GM23338 (cell line): Measurements from ENCODE around the gene FHIT. TPM values are rescaled to one million over a fixed set of nuclear protein-coding genes. Genes with fewer than 3 reads are reported as not detected.

Source experiments
- ATAC-seq: fragments of 200-7000 bp; cut with Tn5 transposase; 3 replicates; pipeline ENCODE4 v1.9.1; 2020
- DNase-seq: peaks from one replicate; pipeline ENCODE4 v3.0.0-alpha.2; 2015; ENCODE audit warnings: low spot score
- H2AFZ ChIP-seq: fragments of 200-600 bp; sonication (generic); 2 replicates; pipeline ENCODE4 v1.8.0; 2016; ENCODE audit warnings: antibody characterized with exemption, mild to moderate bottlenecking, moderate library complexity
- H3F3A ChIP-seq: fragments of 200-600 bp; sonication (generic); replicated peaks from 2 replicates; pipeline ENCODE4 v1.8.0; 2017; ENCODE audit warnings: antibody characterized with exemption, mixed run types, low read depth
- H3K27ac ChIP-seq: fragments of 200-600 bp; sonication (generic); 2 replicates; pipeline ENCODE4 v1.6.1; 2016; ENCODE audit warnings: low read depth
- H3K27me3 ChIP-seq: fragments of 200-600 bp; sonication (generic); 2 replicates; pipeline ENCODE4 v1.8.0; 2016; ENCODE audit warnings: mild to moderate bottlenecking, mixed run types, moderate library complexity; ENCODE audit not compliant: insufficient read depth
- H3K36me3 ChIP-seq: fragments of 200-600 bp; sonication (generic); 2 replicates; pipeline ENCODE4 v1.8.0; 2016; ENCODE audit warnings: mild to moderate bottlenecking; ENCODE audit not compliant: insufficient read depth
- H3K4me1 ChIP-seq: fragments of 200-600 bp; sonication (generic); 2 replicates; pipeline ENCODE4 v1.8.0; 2016; ENCODE audit warnings: mild to moderate bottlenecking, moderate library complexity; ENCODE audit not compliant: insufficient read depth
- H3K4me2 ChIP-seq: fragments of 200-600 bp; sonication (generic); 2 replicates; pipeline ENCODE4 v1.7.1; 2017; ENCODE audit warnings: mixed run types
- H3K4me3 ChIP-seq: fragments of 200-600 bp; sonication (generic); 2 replicates; pipeline ENCODE4 v1.6.1; 2016; ENCODE audit warnings: mixed run types
- H3K79me2 ChIP-seq: fragments of 200-600 bp; sonication (generic); replicated peaks from 2 replicates; pipeline ENCODE4 v1.8.0; 2017; ENCODE audit warnings: mild to moderate bottlenecking; ENCODE audit not compliant: insufficient read depth
- H3K9me2 ChIP-seq: fragments of 200-600 bp; sonication (generic); 2 replicates; pipeline ENCODE4 v1.8.0; 2017; ENCODE audit not compliant: insufficient read depth
- H4K20me1 ChIP-seq: fragments of 200-600 bp; sonication (generic); replicated peaks from 2 replicates; pipeline ENCODE4 v1.8.0; 2017; ENCODE audit warnings: mild to moderate bottlenecking; ENCODE audit not compliant: insufficient read depth
- H3K27ac Mint-ChIP-seq: 2 replicates; pipeline ENCODE4 v1.8.0; 2020; ENCODE audit warnings: inconsistent platforms, mild to moderate bottlenecking, moderate library complexity, mixed read lengths
- H3K27me3 Mint-ChIP-seq: 3 replicates; pipeline ENCODE4 v1.8.0; 2022; ENCODE audit warnings: low read depth, mild to moderate bottlenecking, moderate library complexity, mixed read lengths, inconsistent platforms; ENCODE audit not compliant: insufficient read depth, poor library complexity
- H3K36me3 Mint-ChIP-seq: 3 replicates; pipeline ENCODE4 v1.8.0; 2021; ENCODE audit warnings: low read depth, mild to moderate bottlenecking, inconsistent platforms, moderate library complexity, mixed read lengths
- H3K4me1 Mint-ChIP-seq: 3 replicates; pipeline ENCODE4 v1.8.0; 2020; ENCODE audit warnings: mild to moderate bottlenecking, inconsistent platforms, mixed read lengths
- H3K4me3 Mint-ChIP-seq: 3 replicates; pipeline ENCODE4 v1.8.0; 2021; ENCODE audit warnings: moderate library complexity, mild to moderate bottlenecking, inconsistent platforms, mixed read lengths
- H3K9me3 Mint-ChIP-seq: 3 replicates; pipeline ENCODE4 v1.8.0; 2020; ENCODE audit warnings: moderate library complexity, mild to moderate bottlenecking, inconsistent platforms, mixed read lengths
- EZH2 ChIP-seq: fragments of 200-600 bp; sonication (generic); IDR thresholded peaks from one replicate; pipeline ENCODE4 v1.8.0; 2017; ENCODE audit warnings: antibody characterized with exemption, mild to moderate bottlenecking, low read depth; ENCODE audit not compliant: unreplicated experiment
- JUNB ChIP-seq: IDR thresholded peaks from one replicate; pipeline ENCODE4 v1.6.1; 2016; ENCODE audit warnings: antibody characterized with exemption; ENCODE audit not compliant: unreplicated experiment
- STAT1 ChIP-seq: IDR thresholded peaks from one replicate; pipeline ENCODE4 v1.6.1; 2016; ENCODE audit warnings: antibody characterized with exemption; ENCODE audit not compliant: unreplicated experiment
- polyA plus RNA-seq: library from polyadenylated mRNA; unstranded; fragments of >200 nt; fragmentation: Nextera tagmentation; extraction: Ambion mirVana; gene quantifications from 2 replicates; pipeline ENCODE4 v1.2.1, GENCODE V29; 2016
- total RNA-seq: library from RNA; depleted of rRNA; stranded (reverse); fragments of >200 nt; shearing (Covaris generic); gene quantifications from 2 replicates; pipeline ENCODE4 v1.2.3, GENCODE V29; 2014
- TF ChIP-seq, protein P1 (sequence below), 2 experiments: fragments of 200-600 bp in 1 of 2; sonication (generic) in 1 of 2; conservative IDR thresholded peaks; 2 replicates each; pipeline versions ENCODE4 v1.5.1 to v1.6.1; 2016 to 2017; ENCODE audit warnings: antibody characterized with exemption in 2 of 2, low read depth in 2 of 2, mild to moderate bottlenecking in 2 of 2, moderate library complexity in 1 of 2
- TF ChIP-seq, protein P2 (sequence below): fragments of 250-450 bp; sonication (Bioruptor Pico); IDR thresholded peaks from 2 replicates; pipeline ENCODE4 v1.5.0; 2020; ENCODE audit warnings: mild to moderate bottlenecking, moderate library complexity

FHIT gene
- total and polyA plus RNA-seq, 2 experiments from 2014 or later: 3.0 to 8.3 TPM

DNA sequence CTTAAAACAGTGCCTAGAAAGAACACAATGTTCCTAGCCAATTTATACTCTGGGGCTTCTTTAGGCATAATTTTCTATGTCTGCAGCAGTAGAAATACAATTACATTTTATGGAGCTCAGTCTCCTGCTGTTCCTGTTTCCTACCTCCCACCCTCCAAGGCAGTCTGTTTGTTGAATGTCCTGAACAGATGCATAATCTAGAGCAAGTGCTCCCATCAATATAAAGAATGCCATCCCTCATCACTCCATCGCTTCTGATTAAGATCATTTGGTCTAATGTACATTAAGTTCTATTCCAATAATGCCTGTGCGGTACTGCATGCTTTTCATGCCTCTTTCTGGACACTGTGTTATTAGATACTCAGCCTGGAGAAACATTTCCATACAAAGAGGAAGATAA lies 1331.7 kb downstream of the FHIT start:
- Histone ChIP-seq H3K4me2 (no peak overlapping the region), H3F3A (no peaks in the 10 kb centered on the region), H3K4me3 (no peak overlapping the region), H3K36me3 (no peaks in the 10 kb centered on the region), H3K27me3 (no peaks in the 10 kb centered on the region), H3K79me2 (no peaks in the 10 kb centered on the region), H2AFZ (no peak overlapping the region), H4K20me1 (no peaks in the 10 kb centered on the region), H3K27ac (no peak overlapping the region), H3K9me2 (peaks cover 20% of the 10 kb centered on the region; the same call in 1 of the 2 replicates), H3K4me1 (no peaks in the 10 kb centered on the region)
- H3K27ac Mint-ChIP-seq: no peak overlapping the region
- H3K4me1 Mint-ChIP-seq: peaks cover 3% of the 10 kb centered on the region; the same call in 1 of the 3 replicates
- ATAC-seq (no peak), DNase-seq (no peak)
- TF ChIP-seq JUNB (no peak), STAT1 (no peak)
- TF ChIP-seq, protein P1, sequence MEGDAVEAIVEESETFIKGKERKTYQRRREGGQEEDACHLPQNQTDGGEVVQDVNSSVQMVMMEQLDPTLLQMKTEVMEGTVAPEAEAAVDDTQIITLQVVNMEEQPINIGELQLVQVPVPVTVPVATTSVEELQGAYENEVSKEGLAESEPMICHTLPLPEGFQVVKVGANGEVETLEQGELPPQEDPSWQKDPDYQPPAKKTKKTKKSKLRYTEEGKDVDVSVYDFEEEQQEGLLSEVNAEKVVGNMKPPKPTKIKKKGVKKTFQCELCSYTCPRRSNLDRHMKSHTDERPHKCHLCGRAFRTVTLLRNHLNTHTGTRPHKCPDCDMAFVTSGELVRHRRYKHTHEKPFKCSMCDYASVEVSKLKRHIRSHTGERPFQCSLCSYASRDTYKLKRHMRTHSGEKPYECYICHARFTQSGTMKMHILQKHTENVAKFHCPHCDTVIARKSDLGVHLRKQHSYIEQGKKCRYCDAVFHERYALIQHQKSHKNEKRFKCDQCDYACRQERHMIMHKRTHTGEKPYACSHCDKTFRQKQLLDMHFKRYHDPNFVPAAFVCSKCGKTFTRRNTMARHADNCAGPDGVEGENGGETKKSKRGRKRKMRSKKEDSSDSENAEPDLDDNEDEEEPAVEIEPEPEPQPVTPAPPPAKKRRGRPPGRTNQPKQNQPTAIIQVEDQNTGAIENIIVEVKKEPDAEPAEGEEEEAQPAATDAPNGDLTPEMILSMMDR (conservative IDR thresholded peaks at IDR 0.05; ENCODE audit: low read depth in 2 of 2): no peak
- TF ChIP-seq, protein P2, sequence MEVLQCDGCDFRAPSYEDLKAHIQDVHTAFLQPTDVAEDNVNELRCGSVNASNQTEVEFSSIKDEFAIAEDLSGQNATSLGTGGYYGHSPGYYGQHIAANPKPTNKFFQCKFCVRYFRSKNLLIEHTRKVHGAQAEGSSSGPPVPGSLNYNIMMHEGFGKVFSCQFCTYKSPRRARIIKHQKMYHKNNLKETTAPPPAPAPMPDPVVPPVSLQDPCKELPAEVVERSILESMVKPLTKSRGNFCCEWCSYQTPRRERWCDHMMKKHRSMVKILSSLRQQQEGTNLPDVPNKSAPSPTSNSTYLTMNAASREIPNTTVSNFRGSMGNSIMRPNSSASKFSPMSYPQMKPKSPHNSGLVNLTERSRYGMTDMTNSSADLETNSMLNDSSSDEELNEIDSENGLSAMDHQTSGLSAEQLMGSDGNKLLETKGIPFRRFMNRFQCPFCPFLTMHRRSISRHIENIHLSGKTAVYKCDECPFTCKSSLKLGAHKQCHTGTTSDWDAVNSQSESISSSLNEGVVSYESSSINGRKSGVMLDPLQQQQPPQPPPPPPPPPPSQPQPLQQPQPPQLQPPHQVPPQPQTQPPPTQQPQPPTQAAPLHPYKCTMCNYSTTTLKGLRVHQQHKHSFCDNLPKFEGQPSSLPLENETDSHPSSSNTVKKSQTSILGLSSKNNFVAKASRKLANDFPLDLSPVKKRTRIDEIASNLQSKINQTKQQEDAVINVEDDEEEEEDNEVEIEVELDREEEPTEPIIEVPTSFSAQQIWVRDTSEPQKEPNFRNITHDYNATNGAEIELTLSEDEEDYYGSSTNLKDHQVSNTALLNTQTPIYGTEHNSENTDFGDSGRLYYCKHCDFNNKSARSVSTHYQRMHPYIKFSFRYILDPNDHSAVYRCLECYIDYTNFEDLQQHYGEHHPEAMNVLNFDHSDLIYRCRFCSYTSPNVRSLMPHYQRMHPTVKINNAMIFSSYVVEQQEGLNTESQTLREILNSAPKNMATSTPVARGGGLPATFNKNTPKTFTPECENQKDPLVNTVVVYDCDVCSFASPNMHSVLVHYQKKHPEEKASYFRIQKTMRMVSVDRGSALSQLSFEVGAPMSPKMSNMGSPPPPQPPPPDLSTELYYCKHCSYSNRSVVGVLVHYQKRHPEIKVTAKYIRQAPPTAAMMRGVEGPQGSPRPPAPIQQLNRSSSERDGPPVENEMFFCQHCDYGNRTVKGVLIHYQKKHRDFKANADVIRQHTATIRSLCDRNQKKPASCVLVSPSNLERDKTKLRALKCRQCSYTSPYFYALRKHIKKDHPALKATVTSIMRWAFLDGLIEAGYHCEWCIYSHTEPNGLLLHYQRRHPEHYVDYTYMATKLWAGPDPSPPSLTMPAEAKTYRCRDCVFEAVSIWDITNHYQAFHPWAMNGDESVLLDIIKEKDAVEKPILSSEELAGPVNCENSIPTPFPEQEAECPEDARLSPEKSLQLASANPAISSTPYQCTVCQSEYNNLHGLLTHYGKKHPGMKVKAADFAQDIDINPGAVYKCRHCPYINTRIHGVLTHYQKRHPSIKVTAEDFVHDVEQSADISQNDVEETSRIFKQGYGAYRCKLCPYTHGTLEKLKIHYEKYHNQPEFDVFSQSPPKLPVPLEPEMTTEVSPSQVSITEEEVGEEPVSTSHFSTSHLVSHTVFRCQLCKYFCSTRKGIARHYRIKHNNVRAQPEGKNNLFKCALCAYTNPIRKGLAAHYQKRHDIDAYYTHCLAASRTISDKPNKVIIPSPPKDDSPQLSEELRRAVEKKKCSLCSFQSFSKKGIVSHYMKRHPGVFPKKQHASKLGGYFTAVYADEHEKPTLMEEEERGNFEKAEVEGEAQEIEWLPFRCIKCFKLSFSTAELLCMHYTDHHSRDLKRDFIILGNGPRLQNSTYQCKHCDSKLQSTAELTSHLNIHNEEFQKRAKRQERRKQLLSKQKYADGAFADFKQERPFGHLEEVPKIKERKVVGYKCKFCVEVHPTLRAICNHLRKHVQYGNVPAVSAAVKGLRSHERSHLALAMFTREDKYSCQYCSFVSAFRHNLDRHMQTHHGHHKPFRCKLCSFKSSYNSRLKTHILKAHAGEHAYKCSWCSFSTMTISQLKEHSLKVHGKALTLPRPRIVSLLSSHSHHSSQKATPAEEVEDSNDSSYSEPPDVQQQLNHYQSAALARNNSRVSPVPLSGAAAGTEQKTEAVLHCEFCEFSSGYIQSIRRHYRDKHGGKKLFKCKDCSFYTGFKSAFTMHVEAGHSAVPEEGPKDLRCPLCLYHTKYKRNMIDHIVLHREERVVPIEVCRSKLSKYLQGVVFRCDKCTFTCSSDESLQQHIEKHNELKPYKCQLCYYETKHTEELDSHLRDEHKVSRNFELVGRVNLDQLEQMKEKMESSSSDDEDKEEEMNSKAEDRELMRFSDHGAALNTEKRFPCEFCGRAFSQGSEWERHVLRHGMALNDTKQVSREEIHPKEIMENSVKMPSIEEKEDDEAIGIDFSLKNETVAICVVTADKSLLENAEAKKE (CRISPR knock-in tag): no peak
- no peaks in the 10 kb centered on the region for H3K36me3 Mint-ChIP-seq
- no peaks in the 10 kb centered on the region for H3K9me3 Mint-ChIP-seq
- no peak overlapping the region for H3K4me3 Mint-ChIP-seq
- no peaks in the 10 kb centered on the region for H3K27me3 Mint-ChIP-seq

DNA sequence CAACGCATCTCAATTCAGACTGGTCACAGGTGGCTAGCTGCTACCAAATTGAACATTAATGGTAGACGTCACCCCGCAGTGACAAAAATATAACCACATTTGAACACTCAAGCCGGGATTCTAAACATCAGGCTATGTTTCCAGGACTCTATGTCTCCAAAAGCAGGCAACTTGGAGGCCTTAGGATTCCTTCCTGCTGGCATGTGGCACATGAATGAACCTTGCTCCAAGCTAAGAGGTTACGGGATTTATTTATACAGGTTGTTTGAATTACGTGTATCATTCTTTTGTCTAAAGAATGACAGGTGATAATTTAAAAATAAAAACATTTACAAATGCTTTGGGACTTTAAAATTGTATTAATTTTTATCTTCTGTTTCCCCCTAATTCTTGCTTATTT lies 1337.0 kb downstream of the FHIT start:
- H3K79me2 ChIP-seq: no peaks in the 10 kb centered on the region
- H3K9me2 ChIP-seq: peaks cover 13% of the 10 kb centered on the region; the same call in 1 of the 2 replicates
- DNase-seq (no peak), ATAC-seq (no peak)
- no peak overlapping the region for H2AFZ ChIP-seq
- H4K20me1 ChIP-seq: no peaks in the 10 kb centered on the region
- H3K36me3 ChIP-seq: no peaks in the 10 kb centered on the region
- no peaks in the 10 kb centered on the region for H3K27me3 ChIP-seq
- H3F3A ChIP-seq: no peaks in the 10 kb centered on the region
- H3K27ac ChIP-seq: no peak overlapping the region
- H3K4me3 ChIP-seq: no peak overlapping the region
- no peak overlapping the region for H3K4me2 ChIP-seq
- no peaks in the 10 kb centered on the region for H3K36me3 Mint-ChIP-seq
- no peaks in the 10 kb centered on the region for H3K4me1 ChIP-seq
- no peak overlapping the region for H3K27ac Mint-ChIP-seq
- no peaks in the 10 kb centered on the region for H3K9me3 Mint-ChIP-seq
- peaks cover 3% of the 10 kb centered on the region; the same call in 1 of the 3 replicates for H3K4me1 Mint-ChIP-seq
- no peak overlapping the region for H3K4me3 Mint-ChIP-seq
- peaks cover 1% of the 10 kb centered on the region for H3K27me3 Mint-ChIP-seq
- TF ChIP-seq EZH2: no peak
